Posterior vena cava (tissue), 2 donors: ENCODE measurements around the gene SERPING1. TPM values are rescaled to one million over a fixed set of nuclear protein-coding genes. Genes with fewer than 3 reads are reported as not detected.
A peak's percentile ranks its signal among the peaks of the same experiment; 100 is the strongest.

Experiments used
- DNase-seq: peaks from one replicate; pipeline ENCODE4 v3.0.0-alpha.2; 2020; ENCODE audit warnings: low spot score
- intact Hi-C, 2 donors: fragments of 100-400 bp; cut with DNase I; formaldehyde crosslinking; loops; one replicate each; pipeline versions ENCODE4 v1.14.1 to v1.14.2; 2022 to 2023
- total RNA-seq, 2 donors: library from RNA; stranded (reverse); fragmentation: NEBNext Ultra II Directional; extraction: Animal tissue kit (Norgen Biotek cat#: 25700); gene quantifications; one replicate each; pipeline ENCODE4 v1.2.1, GENCODE V29; 2021
- donor health status: DM: yes; HTN: yes; CAD: no.
- donor health status: DM: yes; HTN: yes; CAD: no.

Gene SERPING1
- total RNA-seq, 2 donors from 2014 or later, result 501 to 774 TPM

DNA sequence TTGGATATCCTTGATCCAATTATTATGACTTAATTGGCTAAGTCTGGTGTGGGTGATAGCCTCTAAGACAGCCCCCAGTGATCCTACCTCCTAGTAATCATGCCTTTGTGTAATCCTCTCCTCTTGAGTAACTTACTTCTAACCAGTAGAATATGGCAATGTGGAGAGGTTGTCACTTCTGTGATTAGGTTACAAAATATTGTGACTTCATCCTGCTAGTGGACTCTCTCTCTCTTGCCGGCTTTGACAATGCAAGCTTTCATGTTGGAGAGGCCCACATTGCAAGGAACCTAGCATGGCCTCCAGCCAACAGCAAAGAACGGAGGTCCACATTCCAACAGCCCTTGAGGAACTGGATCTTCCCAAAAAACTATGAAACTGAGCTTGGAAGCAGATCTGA is 32.7 kb downstream of the SERPING1 start:
- intact Hi-C loops, result no loop called here
- no peak for DNase-seq

DNA sequence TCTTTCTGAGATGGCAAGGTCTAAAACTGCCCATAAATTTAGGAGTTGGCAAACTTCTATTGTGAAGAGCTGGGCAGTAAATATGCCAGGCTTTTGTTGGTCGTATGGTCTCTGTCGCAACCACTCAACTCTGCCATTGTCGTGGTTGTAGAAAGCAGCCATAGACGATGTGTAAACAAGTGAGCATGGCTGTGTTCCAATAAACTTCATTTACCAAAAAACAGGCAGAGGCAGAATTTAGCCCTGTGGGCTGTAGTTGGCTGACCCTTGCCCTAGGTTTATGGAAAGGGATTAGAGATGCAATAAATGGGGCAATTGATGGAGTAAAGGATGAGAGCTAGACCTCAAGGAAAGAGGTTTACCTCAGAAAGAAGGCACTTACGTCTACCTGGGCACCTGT is 34.6 kb downstream of the SERPING1 start:
- intact Hi-C loops, result no loop called here
- DNase-seq, result no peak

DNA sequence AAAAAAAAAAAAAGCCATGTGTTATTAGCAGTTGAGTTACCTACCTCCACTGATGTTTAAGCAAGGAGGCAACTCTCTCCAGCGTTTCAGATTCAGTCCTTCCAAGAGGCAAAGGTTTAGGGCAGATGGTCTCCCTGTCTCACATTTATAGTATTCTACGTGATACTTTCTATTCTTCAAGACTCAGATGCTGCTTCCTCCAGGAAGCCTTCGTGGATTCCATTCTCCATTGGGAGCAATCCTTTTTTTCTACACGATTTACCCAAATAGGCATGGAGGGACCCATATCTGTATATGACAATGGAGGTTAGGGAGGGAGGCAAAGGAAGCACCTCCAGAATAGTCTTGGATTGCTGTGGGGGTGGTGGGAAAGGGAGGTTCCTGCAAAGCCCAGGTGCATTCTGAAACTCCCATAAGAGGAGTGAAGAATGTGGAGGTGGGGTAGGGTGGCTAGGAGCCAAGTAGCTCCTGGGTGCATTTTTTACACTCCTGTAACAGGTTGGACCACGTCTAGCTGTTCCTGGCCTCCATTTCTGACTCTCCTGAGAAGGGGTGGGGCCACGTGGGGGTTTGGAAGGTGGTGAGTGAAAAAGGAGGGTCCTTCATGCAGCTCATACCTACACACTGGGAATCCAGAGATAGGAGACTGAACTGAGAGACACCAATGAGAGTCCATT is 36.0 kb downstream of the SERPING1 start:
- no peak for DNase-seq
- intact Hi-C loops, result no loop called here

DNA sequence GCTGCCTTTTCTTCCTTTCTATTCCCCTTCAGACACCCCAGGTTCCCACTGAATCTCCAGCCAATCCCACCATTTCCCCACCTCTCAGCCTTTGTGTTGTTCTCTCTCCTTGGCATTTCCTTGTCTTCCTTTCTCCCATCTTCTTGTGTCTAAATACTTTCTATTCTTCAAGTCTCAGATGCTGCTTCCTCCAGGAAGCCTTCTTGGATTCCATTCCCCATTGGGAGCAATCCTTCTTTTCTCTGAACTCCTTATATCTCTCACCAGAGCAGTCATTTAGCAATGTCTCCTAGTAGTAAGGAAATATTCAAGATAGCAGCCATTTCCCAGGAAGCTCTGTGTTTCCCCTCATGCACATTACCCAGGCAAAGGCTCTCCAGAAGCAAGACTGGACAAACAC is 36.8 kb downstream of the SERPING1 start:
- intact Hi-C loops, result no loop called here
- no peak for DNase-seq

- intact Hi-C loops, result loop anchor here in 1 of 2 donors (5.0 kb wide), 1 partner anchor 33 kb away; no protein-coding TSS in a partner anchor
- no peak for DNase-seq
These were observed 37.8 kb downstream of the SERPING1 start for GRCh38 chr11:57635246-57635645.

DNA sequence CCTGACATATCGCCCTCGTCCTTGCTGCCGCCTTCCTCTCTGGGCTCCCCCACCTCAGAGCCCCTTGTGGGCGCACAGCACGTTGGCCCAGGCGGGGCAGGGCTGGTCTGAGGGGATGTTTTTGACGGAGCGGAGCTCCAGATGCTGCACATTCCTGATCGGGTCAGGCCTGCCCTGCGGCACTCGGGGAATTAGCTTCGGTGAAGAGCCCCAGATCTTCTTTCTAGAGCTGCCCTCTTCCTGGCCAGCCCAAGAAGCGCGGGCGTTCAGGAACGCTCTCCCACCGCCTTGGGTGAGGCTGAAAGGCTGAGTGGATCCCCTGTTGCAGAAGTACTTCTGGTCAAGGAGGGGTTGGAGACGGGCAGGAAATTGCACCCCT is 40.1 kb downstream of the SERPING1 start:
- intact Hi-C loops, result loop anchor here in 1 of 2 donors (5.0 kb wide), 1 partner anchor 35 kb away; no protein-coding TSS in a partner anchor
- DNase-seq, result no peak

- intact Hi-C loops, result loop anchor here in 1 of 2 donors (5.0 kb wide), 1 partner anchor 36 kb away; no protein-coding TSS in a partner anchor
- no peak for DNase-seq
These were observed 40.7 kb downstream of the SERPING1 start for GRCh38 chr11:57638005-57638781.

- no peak for DNase-seq
- intact Hi-C loops, result loop anchor here in 1 of 2 donors (5.0 kb wide), 1 partner anchor 37 kb away; no protein-coding TSS in a partner anchor
These were observed 41.4 kb downstream of the SERPING1 start for GRCh38 chr11:57638811-57639320.

DNA sequence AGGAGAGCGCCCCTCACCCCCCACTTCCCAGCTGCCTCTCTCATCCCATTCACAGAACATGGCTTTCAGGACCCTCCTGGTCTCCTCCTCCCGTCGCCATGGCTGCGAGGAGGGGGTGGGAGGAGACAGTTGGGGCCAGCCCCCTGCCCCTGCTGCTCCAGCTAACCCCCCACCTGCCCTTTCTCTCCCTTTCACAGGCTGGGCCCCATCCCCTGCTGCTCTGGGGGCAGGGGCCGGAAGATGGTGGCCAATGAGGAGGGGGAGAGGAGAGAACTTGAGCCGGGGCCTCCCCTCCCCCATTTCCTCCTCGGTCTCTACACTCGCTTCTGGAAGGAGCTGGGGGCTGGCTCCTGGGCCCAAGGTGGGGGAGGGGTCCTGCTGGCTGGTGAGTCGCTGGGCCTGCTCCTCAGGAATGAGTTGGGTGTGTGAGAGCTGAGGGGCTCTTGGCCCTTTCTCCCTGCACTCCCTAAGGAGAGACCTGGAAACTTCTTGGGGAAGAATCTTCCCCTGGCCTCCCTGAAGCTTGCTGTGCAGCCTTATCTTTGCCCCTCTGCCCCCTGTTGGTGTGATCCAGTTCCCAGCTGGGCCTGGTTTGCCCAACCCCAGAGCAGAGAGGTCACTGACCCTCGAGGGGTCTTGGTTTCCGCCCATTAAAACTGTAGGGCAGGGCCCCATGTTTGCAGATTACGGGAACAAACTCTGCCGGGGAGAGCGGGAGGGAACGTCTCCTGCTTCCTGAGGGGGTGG is 42.0 kb downstream of the SERPING1 start:
- DNase-seq, result no peak
- intact Hi-C loops, result loop anchor here (5.0 to 10.0 kb wide), 3 partner anchors 37 to 185 kb away; partner anchors contain the start of gene UBE2L6 (in 1 of the 2)

- no peak for DNase-seq
- intact Hi-C loops, result loop anchor here in 1 of 2 donors (5.0 to 10.0 kb wide), 2 partner anchors 73 to 185 kb away; partner anchors contain the start of gene UBE2L6
These were observed 42.7 kb downstream of the SERPING1 start for GRCh38 chr11:57640068-57640800.

GRCh38 chr11:57641011-57641807 is 43.7 kb downstream of the SERPING1 start:
- intact Hi-C loops, result loop anchor here in 1 of 2 donors (5.0 to 10.0 kb wide), 2 partner anchors 74 to 186 kb away; partner anchors contain the start of gene UBE2L6
- DNase-seq, result no peak

- intact Hi-C loops, result loop anchor here in 1 of 2 donors (5.0 to 10.0 kb wide), 2 partner anchors 77 to 189 kb away; partner anchors contain the start of gene UBE2L6
These were observed 46.3 kb downstream of the SERPING1 start for GRCh38 chr11:57643802-57644201.

DNA sequence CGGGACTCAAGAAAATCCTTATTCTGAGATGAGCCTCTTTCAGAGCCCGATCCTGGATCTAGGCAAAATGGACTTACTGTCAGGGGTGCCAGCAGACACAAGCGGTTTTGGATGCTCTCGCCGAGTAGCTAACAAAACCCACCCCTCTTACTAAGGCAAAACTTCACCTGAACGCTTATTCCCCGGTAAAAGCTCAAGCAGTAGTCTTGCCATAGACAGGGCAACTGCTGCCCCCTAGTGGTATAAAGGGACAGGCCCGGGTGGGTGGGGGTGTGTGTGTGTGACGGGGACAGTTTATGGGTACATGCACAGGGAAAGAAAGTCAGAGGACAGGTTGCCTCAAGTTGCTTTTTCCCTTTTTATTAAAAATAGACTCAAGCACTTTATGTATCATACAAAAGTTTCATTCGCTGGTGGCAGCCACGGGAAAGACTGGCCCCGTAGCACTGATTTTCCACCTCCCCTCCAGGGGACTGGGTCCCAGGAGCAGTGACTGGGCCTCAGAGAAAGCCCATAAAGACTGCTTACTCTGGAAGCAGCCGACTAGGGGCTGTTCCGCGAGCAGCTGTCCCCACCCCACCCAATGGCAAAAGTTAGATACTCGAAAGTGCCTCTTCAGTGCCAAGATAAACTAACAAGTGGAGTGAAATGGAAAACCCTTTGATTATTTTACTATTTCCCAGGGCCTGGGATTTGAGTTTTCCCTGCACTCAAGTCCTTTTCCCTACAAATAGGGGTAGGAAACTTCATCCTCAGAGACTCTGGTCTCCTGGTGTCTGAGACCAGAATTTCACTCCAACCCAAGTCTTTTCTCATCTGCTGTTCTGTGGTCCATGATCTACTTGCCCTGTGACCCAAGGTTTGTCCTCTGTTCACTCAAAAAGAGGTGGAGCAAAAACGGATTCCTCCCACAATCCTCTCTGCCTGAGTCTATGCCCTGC is 47.5 kb downstream of the SERPING1 start:
- peak; percentile 91 for DNase-seq
- intact Hi-C loops, result loop anchor here in 1 of 2 donors (5.0 to 10.0 kb wide), 2 partner anchors 78 to 190 kb away; partner anchors contain the start of gene UBE2L6

More at GRCh38 chr11:57643802-57644201, 46.3 kb downstream of the SERPING1 start:
- no peak for DNase-seq

GRCh38 chr11:57645689-57646085 is 48.2 kb downstream of the SERPING1 start:
- intact Hi-C loops, result loop anchor here (2.0 to 10.0 kb wide), 2 partner anchors 79 to 191 kb away; partner anchors contain the start of gene UBE2L6 (in 1 of the 2)
- no peak for DNase-seq

GRCh38 chr11:57646194-57646798 is 48.8 kb downstream of the SERPING1 start:
- intact Hi-C loops, result loop anchor here (2.0 to 10.0 kb wide), 2 partner anchors 79 to 191 kb away; partner anchors contain the start of gene UBE2L6 (in 1 of the 2)
- DNase-seq, result no peak

- DNase-seq, result no peak
- intact Hi-C loops, result loop anchor here (2.0 to 10.0 kb wide), 2 partner anchors 80 to 192 kb away; partner anchors contain the start of gene UBE2L6 (in 1 of the 2)
These were observed 49.4 kb downstream of the SERPING1 start for GRCh38 chr11:57646799-57647303.
